ENCODE results near the gene TASP1. TPM values are rescaled to one million over a fixed set of nuclear protein-coding genes. Genes with fewer than 3 reads are reported as not detected.

The TASP1 gene
- total and polyA plus RNA-seq, 2 donors (not counting 1 experiment from before 2014, with no cell fraction given) = 6.4 to 23.9 TPM

DNA sequence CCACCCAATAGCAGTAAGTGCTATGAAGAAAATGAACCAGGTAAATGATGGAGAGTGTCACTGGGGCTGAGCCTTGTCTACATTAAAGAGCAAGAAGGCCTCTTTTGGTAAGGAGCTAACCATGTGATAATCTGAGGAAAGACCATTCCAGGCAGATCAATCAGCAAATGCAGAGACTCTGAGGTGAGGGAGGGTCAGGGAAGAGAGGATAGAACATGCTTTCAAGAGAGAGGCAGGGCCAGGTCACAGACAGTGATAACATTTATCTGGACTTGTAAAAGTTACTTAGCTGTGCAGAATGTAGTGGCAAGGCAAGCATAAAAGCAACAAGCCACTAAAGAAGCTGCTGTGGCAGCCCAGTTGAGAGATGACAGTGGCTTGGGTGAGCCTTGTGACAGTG is 197.3 kb downstream of the TASP1 start:
- Histone ChIP-seq H3K4me2 (replicated peaks; ENCODE audit: low read depth, low read length, poor library complexity, severe bottlenecking) (no peak overlapping the region), H3K4me3 (ENCODE audit: control extremely low read depth in 1 of 5, extremely low read depth in 1 of 5, insufficient read depth in 1 of 5, low read depth in 2 of 5, low read length in 4 of 5) (no peak overlapping the region), H3K9me3 (ENCODE audit: control extremely low read depth in 1 of 3, control insufficient read depth in 2 of 3, insufficient read depth in 1 of 3, low read length in 2 of 3) (peaks cover 0 to 8% (median 2%) of the 10 kb centered on the region in 3 donors), H2AFZ (ENCODE audit: insufficient read depth, low read depth, low read length, poor library complexity, severe bottlenecking) (no peak overlapping the region), H3K9ac (ENCODE audit: low read length) (no peak overlapping the region), H3K4me1 (ENCODE audit: control insufficient read depth in 2 of 2, insufficient read depth in 2 of 2, low read length in 2 of 2) (no peaks in the 10 kb centered on the region), H3K27me3 (replicated peaks in 1 of 4; ENCODE audit: control extremely low read depth in 1 of 4, control insufficient read depth in 3 of 4, insufficient read depth in 4 of 4, low read length in 3 of 4) (no peaks in the 10 kb centered on the region), H3K36me3 (replicated peaks in 1 of 2; ENCODE audit: control extremely low read depth in 1 of 2, control insufficient read depth in 1 of 2, extremely low read depth in 1 of 2, insufficient read depth in 2 of 2, low read length in 1 of 2) (no peaks in the 10 kb centered on the region), H3K27ac (ENCODE audit: low read length in 2 of 2) (no peak overlapping the region), H3K79me2 (ENCODE audit: control insufficient read depth, insufficient read depth, low read length) (no peaks in the 10 kb centered on the region), H4K20me1 (ENCODE audit: control insufficient read depth, insufficient read depth, low read length, poor library complexity, severe bottlenecking) (no peaks in the 10 kb centered on the region)
- DNase-seq = no peak
- intact Hi-C loops (cut with micrococcal nuclease) = no loop called here
- no peak overlapping the region for H3K4me3 Mint-ChIP-seq
- H3K9me3 Mint-ChIP-seq (ENCODE audit: insufficient read depth) = peaks cover 11% of the 10 kb centered on the region
- CTCF ChIA-PET = interaction anchor here (1.0 kb wide), 1 partner anchor 20 kb away, joined by 3 read pairs; no protein-coding TSS in a partner anchor
- POLR2A ChIA-PET = no interaction called here
- H3K4me1 Mint-ChIP-seq = no peaks in the 10 kb centered on the region
- H3K27me3 Mint-ChIP-seq = no peaks in the 10 kb centered on the region
- no peak for ATAC-seq (ENCODE audit: low read depth)
- TF ChIP-seq EZH2 (IDR thresholded peaks at IDR 0.05; ENCODE audit: borderline replicate concordance, insufficient read depth, low read depth, low read length, poor library complexity, severe bottlenecking) = no peak
- TF ChIP-seq, protein P1, sequence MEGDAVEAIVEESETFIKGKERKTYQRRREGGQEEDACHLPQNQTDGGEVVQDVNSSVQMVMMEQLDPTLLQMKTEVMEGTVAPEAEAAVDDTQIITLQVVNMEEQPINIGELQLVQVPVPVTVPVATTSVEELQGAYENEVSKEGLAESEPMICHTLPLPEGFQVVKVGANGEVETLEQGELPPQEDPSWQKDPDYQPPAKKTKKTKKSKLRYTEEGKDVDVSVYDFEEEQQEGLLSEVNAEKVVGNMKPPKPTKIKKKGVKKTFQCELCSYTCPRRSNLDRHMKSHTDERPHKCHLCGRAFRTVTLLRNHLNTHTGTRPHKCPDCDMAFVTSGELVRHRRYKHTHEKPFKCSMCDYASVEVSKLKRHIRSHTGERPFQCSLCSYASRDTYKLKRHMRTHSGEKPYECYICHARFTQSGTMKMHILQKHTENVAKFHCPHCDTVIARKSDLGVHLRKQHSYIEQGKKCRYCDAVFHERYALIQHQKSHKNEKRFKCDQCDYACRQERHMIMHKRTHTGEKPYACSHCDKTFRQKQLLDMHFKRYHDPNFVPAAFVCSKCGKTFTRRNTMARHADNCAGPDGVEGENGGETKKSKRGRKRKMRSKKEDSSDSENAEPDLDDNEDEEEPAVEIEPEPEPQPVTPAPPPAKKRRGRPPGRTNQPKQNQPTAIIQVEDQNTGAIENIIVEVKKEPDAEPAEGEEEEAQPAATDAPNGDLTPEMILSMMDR (IDR thresholded peaks at IDR 0.05) = no peak
- H3K27ac Mint-ChIP-seq = no peak overlapping the region

DNA sequence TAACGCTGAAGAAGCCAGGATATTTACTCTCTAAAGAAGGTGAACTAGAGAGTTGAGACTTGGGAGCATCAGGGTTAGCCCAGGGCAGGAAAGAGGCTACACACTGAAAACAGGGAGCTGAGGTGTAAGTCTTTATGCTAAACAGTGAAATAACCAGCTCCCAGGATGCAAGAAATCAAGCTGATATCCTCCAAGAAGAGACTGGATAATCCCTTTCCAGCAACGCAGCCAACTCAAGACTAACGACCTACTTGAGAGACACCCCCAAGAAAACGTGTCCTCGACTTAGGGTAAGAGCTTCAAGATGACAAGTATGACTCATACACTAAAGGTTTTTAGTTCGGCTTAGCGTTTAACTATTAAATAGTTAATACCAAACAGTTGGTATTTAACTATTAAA is 202.2 kb downstream of the TASP1 start:
- DNase-seq (no peak), ATAC-seq (ENCODE audit: low read depth) (no peak)
- H3K27me3 Mint-ChIP-seq = no peaks in the 10 kb centered on the region
- Histone ChIP-seq H3K9me3 (ENCODE audit: control extremely low read depth in 1 of 3, control insufficient read depth in 2 of 3, insufficient read depth in 1 of 3, low read length in 2 of 3) (peaks cover 0 to 8% (median 2%) of the 10 kb centered on the region in 3 donors), H2AFZ (ENCODE audit: insufficient read depth, low read depth, low read length, poor library complexity, severe bottlenecking) (no peak overlapping the region), H3K4me3 (ENCODE audit: control extremely low read depth in 1 of 5, extremely low read depth in 1 of 5, insufficient read depth in 1 of 5, low read depth in 2 of 5, low read length in 4 of 5) (no peak overlapping the region), H3K27ac (ENCODE audit: low read length in 2 of 2) (no peak overlapping the region), H3K4me1 (ENCODE audit: control insufficient read depth in 2 of 2, insufficient read depth in 2 of 2, low read length in 2 of 2) (no peaks in the 10 kb centered on the region), H3K79me2 (ENCODE audit: control insufficient read depth, insufficient read depth, low read length) (no peaks in the 10 kb centered on the region), H3K27me3 (replicated peaks in 1 of 4; ENCODE audit: control extremely low read depth in 1 of 4, control insufficient read depth in 3 of 4, insufficient read depth in 4 of 4, low read length in 3 of 4) (no peaks in the 10 kb centered on the region), H3K9ac (ENCODE audit: low read length) (no peak overlapping the region), H3K4me2 (replicated peaks; ENCODE audit: low read depth, low read length, poor library complexity, severe bottlenecking) (no peak overlapping the region), H4K20me1 (ENCODE audit: control insufficient read depth, insufficient read depth, low read length, poor library complexity, severe bottlenecking) (no peaks in the 10 kb centered on the region), H3K36me3 (replicated peaks in 1 of 2; ENCODE audit: control extremely low read depth in 1 of 2, control insufficient read depth in 1 of 2, extremely low read depth in 1 of 2, insufficient read depth in 2 of 2, low read length in 1 of 2) (peaks cover 4 to 9% of the 10 kb centered on the region in 2 experiments)
- intact Hi-C loops (cut with micrococcal nuclease) = no loop called here
- CTCF ChIA-PET = no interaction called here
- H3K9me3 Mint-ChIP-seq (ENCODE audit: insufficient read depth) = peaks cover 11% of the 10 kb centered on the region
- POLR2A ChIA-PET = no interaction called here
- no peaks in the 10 kb centered on the region for H3K4me1 Mint-ChIP-seq
- H3K27ac Mint-ChIP-seq = no peak overlapping the region
- H3K4me3 Mint-ChIP-seq = no peak overlapping the region
- WGBS (ENCODE audit: insufficient coverage) = 100% methylated on average over 1 of the region's 7 CpGs
- TF ChIP-seq EZH2 (IDR thresholded peaks at IDR 0.05; ENCODE audit: borderline replicate concordance, insufficient read depth, low read depth, low read length, poor library complexity, severe bottlenecking) = no peak
- TF ChIP-seq, protein P1 (IDR thresholded peaks at IDR 0.05) = no peak

Data from B cell (primary cell).